ENCODE data around the gene PPP3CA. TPM values are rescaled to one million over a fixed set of nuclear protein-coding genes. Genes with fewer than 3 reads are reported as not detected.

PPP3CA gene
- total RNA-seq, 2 donors from 2014 or later = 13.7 to 20.8 TPM

GRCh38 chr4:101156619-101157310, 190.6 kb downstream of the PPP3CA start:
- Histone ChIP-seq H3K36me3 (replicated peaks in 1 of 2; ENCODE audit: insufficient read depth in 1 of 2, low read depth in 2 of 2) (no peaks in the 10 kb centered on the region), H3K4me1 (no peaks in the 10 kb centered on the region), H3K4me3 (no peak overlapping the region), H3K27ac (no peak overlapping the region), H3K9me3 (no peaks in the 10 kb centered on the region), H3K27me3 (no peaks in the 10 kb centered on the region)
- ATAC-seq (no peak), DNase-seq (no peak)
- intact Hi-C loops (cut with DNase I) = no loop called here
- TF ChIP-seq POLR2A (IDR thresholded peaks at IDR 0.05) = no peak
- TF ChIP-seq CTCF (IDR thresholded peaks at IDR 0.05) = no peak
- 81 to 82% methylated on average over 6 of the region's 6 CpGs for WGBS, 2 donors

GRCh38 chr4:101155945-101156344, 191.4 kb downstream of the PPP3CA start:
- ATAC-seq = no peak
- no peak overlapping the region for H3K27ac ChIP-seq
- no peaks in the 10 kb centered on the region for H3K27me3 ChIP-seq
- intact Hi-C loops (cut with DNase I) = no loop called here
- TF ChIP-seq CTCF (IDR thresholded peaks at IDR 0.05) (no peak), POLR2A (IDR thresholded peaks at IDR 0.05) (no peak)
- no peaks in the 10 kb centered on the region for H3K9me3 ChIP-seq
- DNase-seq = no peak
- WGBS, 2 donors = 100% methylated on average over 1 of the region's 1 CpG
- H3K4me3 ChIP-seq = no peak overlapping the region
- H3K36me3 ChIP-seq (replicated peaks in 1 of 2; ENCODE audit: insufficient read depth in 1 of 2, low read depth in 2 of 2) = no peaks in the 10 kb centered on the region
- no peaks in the 10 kb centered on the region for H3K4me1 ChIP-seq

- H3K9me3 ChIP-seq = no peaks in the 10 kb centered on the region
- DNase-seq (no peak), ATAC-seq (no peak)
- H3K27me3 ChIP-seq = no peaks in the 10 kb centered on the region
- no peak for TF ChIP-seq CTCF (IDR thresholded peaks at IDR 0.05)
- TF ChIP-seq POLR2A (IDR thresholded peaks at IDR 0.05) = no peak
- no peak overlapping the region for H3K27ac ChIP-seq
- H3K4me3 ChIP-seq = no peak overlapping the region
- no peaks in the 10 kb centered on the region for H3K36me3 ChIP-seq (replicated peaks in 1 of 2; ENCODE audit: insufficient read depth in 1 of 2, low read depth in 2 of 2)
- no peaks in the 10 kb centered on the region for H3K4me1 ChIP-seq
- intact Hi-C loops (cut with DNase I) = no loop called here
Measured at GRCh38 chr4:101155368-101155767, 192.0 kb downstream of the PPP3CA start.

- Histone ChIP-seq H3K9me3 (no peaks in the 10 kb centered on the region), H3K27me3 (no peaks in the 10 kb centered on the region), H3K4me1 (peaks cover 7% of the 10 kb centered on the region), H3K36me3 (replicated peaks in 1 of 2; ENCODE audit: insufficient read depth in 1 of 2, low read depth in 2 of 2) (no peaks in the 10 kb centered on the region), H3K4me3 (no peak overlapping the region), H3K27ac (no peak overlapping the region)
- no peak for TF ChIP-seq POLR2A (IDR thresholded peaks at IDR 0.05)
- TF ChIP-seq CTCF (IDR thresholded peaks at IDR 0.05) = no peak
- intact Hi-C loops (cut with DNase I) = no loop called here
- no peak for DNase-seq
- ATAC-seq = no peak
Measured at GRCh38 chr4:101153653-101154052, 193.7 kb downstream of the PPP3CA start.

- 92 to 96% methylated on average over 3 of the region's 3 CpGs for WGBS, 2 donors
- ATAC-seq = no peak
- no peaks in the 10 kb centered on the region for H3K9me3 ChIP-seq
- DNase-seq = no peak
- H3K36me3 ChIP-seq (replicated peaks in 1 of 2; ENCODE audit: insufficient read depth in 1 of 2, low read depth in 2 of 2) = no peaks in the 10 kb centered on the region
- no peaks in the 10 kb centered on the region for H3K27me3 ChIP-seq
- intact Hi-C loops (cut with DNase I) = no loop called here
- H3K4me1 ChIP-seq = peaks cover 9% of the 10 kb centered on the region
- no peak overlapping the region for H3K27ac ChIP-seq
- TF ChIP-seq CTCF (IDR thresholded peaks at IDR 0.05) (no peak), POLR2A (IDR thresholded peaks at IDR 0.05) (no peak)
- H3K4me3 ChIP-seq = no peak overlapping the region
Measured at GRCh38 chr4:101152521-101152920, 194.8 kb downstream of the PPP3CA start.
